GM19193 (cell line): ENCODE results near the gene JAZF1.

Experiments
- POLR2A ChIP-seq: IDR thresholded peaks from 4 replicates; pipeline ENCODE4 v1.6.1; 2011; ENCODE audit not compliant: insufficient read depth, insufficient read length; ENCODE audit errors: extremely low read depth

The JAZF1 gene

GRCh38 chr7:28088032-28088431, 92.6 kb downstream of the JAZF1 start:
- no peak for TF ChIP-seq POLR2A

DNA sequence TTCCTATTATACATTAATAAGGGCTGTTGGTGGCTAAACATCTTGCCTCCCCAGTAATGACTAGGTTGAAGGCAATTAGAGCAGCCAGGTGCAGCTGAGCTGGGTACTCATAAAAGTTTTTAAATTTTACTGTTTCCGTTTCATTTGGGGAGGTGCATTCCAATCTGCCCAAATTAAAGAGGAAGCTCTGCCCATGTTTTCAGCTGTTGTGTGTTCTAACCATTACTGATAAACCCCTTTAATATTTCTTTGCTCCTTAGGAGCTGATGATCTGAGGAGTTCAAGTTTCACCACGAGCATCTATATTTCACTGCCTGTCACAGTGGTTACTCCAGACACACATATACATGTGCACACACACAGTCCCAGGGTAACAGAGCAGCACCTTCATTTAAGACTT, 94.4 kb downstream of the JAZF1 start:
- TF ChIP-seq POLR2A = no peak

GRCh38 chr7:28083998-28084985, 96.3 kb downstream of the JAZF1 start:
- TF ChIP-seq POLR2A = no peak

DNA sequence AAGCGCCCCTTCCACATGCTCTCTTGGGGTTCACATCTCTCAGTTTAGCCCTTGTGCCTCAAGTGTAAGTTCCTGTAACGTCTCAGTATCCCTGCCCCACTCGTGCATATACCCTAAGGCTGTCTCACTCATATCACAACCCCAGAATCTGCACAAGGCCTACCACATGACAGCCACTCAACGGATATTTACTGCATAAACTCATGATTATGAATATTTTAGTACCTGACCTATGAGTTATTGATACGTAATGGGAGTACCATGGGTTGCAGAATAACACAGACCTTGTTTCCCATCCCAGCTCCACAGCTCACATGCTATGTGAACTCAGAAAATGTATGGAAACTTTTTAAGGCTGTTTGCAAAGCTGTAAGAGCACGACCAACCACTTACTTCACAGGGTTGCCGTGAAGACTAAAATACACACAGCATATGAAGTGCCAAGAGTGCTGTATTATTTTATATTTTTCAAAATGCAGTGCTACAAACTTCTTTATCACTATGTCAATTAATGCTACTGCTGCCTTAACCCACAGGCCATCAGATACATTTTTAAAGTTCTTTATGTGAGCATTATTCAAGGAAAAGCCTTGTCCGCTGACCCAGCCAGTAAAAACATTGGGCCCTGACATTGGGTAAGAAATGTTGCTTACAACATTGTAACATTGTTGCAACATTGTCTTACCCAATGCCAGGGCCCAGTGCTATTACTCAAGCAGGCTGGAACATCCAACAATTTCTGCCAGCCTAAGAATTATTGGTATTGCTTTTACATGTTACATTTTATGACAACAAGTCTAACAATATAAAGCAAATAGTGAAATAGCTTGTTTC, 97.2 kb downstream of the JAZF1 start:
- no peak for TF ChIP-seq POLR2A

GRCh38 chr7:28082071-28082470, 98.5 kb downstream of the JAZF1 start:
- TF ChIP-seq POLR2A = no peak

DNA sequence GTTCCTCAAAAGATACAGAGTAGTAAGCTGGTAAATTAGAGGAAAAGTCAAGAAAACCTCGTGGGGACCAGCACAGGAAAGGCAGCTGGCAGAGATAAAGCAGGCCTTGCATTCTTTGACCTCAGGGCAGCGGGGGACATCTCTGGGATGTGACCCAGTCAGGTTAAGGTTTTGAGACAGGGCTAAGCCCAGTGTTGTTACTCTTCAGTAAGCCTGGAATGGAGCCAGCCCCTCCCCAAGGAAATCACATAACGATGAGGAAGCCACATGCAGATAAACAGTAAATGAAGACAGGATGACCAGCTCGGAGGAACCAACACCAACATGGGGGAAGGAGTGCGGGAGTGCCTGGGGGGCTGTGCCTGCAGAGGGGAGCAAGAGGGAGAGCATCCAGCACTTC, 99.6 kb downstream of the JAZF1 start:
- TF ChIP-seq POLR2A = no peak

DNA sequence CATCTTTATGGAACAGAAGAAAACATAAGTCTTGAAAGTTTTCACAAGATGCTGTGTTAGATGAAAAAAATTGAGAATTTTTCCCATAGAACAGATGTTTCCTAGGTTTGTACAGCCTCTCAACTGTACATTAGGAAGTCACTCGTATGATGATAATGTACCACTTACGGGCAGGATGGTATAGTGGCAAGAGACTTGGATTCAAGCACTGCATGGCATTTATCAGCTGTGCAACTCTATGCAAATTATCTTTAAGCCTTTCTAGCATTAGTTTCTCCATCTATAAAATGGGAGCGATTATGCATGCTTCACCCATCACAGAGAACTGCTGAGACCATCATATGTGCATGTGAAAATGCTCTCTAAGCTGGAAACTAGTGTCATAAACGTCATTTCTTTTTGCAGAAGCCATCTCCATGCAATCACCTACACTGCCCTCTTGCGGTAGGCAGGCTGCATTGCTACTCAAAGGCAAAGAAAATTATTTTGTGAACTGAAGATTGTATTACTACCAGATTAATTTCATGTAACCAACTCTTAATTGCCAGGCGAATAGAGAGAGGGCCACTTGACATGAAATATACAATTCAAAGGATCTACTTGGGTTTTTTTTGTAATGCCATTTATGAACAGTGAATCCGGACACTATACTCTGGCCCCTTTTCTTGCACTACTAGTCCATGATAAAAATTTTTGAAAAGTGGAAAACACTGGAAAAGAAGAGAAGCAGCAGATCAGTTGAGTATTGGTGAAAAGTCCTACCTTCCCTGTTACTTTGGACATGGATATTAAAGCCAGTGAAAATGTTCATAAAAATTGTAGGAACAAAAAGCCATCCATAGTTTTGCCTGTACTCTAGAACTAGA, 102.3 kb downstream of the JAZF1 start:
- no peak for TF ChIP-seq POLR2A

DNA sequence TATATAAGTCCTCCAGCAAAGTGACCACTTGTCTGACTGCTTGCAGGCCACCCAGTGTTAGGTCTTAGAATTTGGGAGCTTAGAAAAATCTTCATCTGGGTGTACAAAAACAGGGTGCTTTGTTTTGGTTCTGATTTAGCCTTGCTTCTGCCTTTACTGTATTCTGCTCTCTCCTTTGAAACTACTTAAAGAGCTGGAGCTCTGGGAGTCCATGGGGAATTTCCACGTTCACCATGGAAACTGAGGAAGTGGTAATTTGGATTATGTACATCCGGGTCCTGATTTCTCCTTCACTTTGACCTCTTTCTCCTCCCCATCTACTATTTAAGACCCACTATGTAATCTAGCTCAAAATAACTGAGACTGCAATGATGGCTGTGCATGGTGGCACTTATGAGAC, 103.0 kb downstream of the JAZF1 start:
- no peak for TF ChIP-seq POLR2A

GRCh38 chr7:28076423-28077200, 104.0 kb downstream of the JAZF1 start:
- TF ChIP-seq POLR2A = no peak

DNA sequence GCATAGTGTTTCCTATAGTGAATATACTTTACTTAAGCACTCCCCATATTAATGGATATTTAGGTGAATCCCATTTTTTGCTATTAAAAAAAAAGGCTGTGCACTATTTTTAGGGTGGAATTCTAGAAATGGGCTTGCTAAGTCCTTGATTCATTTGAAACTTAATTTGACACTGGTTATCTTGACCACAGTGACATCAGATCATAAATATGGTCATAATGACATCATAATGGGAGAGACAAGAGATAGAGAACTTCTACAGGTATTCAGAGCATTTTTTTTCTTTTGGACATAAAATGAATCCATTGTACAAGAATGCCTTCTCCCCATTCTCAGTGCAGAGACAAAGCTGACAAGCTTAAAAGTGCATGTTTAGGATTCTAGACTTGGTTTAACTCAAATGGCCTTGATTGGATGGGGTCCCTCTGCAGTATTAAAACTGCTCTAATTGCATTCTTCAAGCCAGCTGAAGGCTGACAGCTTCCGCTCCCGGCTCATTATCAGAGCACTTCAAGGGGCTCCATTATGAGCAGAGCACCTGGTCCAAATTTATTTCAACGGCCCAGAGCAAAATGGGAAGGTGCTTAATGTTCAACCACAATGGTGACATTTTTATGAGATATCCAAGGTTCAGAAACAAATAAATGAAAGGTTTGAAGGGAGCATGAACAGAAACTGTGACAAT, 104.8 kb downstream of the JAZF1 start:
- TF ChIP-seq POLR2A = no peak

DNA sequence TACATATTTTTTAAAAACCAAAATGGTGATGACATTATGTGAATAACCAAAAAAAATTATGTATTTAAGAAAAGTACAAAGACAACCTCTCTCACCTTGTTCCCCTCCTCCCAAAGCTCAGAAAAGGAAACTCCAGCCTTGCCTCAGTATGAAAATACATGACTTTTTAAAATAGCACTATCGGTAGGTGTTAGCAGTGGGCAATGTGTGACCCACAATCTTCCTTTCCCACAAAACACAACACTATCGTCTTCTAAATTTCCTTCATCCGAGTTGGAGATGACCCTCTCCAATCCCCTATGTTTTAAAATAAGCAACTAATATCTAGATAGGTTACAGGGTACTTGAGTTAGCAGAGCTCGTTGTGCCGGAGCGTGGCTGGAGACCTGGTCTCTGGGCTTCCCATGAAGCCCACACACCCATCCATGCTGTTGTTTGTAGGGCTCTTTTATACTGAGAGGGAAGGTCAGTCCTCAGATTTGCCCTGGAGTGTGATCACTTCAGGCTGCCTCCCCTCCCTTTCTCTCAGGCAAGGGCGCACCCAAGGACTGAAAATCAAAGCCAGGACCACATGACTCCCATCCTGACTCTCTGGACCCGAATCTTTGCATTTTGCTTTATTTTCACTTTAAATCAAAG, 107.6 kb downstream of the JAZF1 start:
- TF ChIP-seq POLR2A = no peak

DNA sequence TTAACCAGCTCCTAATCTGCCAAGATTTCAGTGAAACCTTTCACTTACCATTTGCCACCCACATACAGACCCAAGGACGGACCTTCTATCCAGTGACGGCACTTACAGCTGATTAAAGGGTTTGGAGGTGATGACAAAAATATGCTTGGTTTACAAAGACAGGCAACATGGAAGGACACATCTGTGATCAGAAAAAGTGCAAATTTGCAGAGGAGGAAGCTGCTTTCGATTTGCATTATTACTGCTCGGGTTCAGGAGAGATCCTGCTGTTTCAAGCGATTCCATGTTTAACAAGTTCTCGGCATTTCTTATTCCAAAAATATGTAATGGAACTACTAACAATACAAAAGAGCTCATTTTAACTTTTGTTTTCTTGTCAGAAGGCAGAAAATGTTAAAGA, 109.0 kb downstream of the JAZF1 start:
- no peak for TF ChIP-seq POLR2A
